Osteocyte (in vitro differentiated cells): Measurements from ENCODE around the gene MYO10. TPM values are rescaled to one million over a fixed set of nuclear protein-coding genes. Genes with fewer than 3 reads are reported as not detected.

Experiments
- DNase-seq: peaks from one replicate; pipeline ENCODE4 v3.0.0; 2021; ENCODE audit warnings: mixed read lengths; ENCODE audit not compliant: unreplicated experiment; ENCODE audit errors: extremely low spot score
- H3K27ac Mint-ChIP-seq: one replicate; pipeline ENCODE4 v1.8.0; 2021; ENCODE audit warnings: mild to moderate bottlenecking, mixed read lengths; ENCODE audit not compliant: unreplicated experiment
- H3K27me3 Mint-ChIP-seq: one replicate; pipeline ENCODE4 v1.8.0; 2021; ENCODE audit warnings: mixed read lengths; ENCODE audit not compliant: unreplicated experiment
- H3K36me3 Mint-ChIP-seq: one replicate; pipeline ENCODE4 v1.8.0; 2021; ENCODE audit warnings: mixed read lengths; ENCODE audit not compliant: unreplicated experiment
- H3K4me1 Mint-ChIP-seq: one replicate; pipeline ENCODE4 v1.8.0; 2021; ENCODE audit warnings: mixed read lengths; ENCODE audit not compliant: unreplicated experiment
- H3K4me3 Mint-ChIP-seq: one replicate; pipeline ENCODE4 v1.8.0; 2021; ENCODE audit warnings: mild to moderate bottlenecking, moderate library complexity, mixed read lengths; ENCODE audit not compliant: unreplicated experiment
- H3K9me3 Mint-ChIP-seq: one replicate; pipeline ENCODE4 v1.8.0; 2021; ENCODE audit warnings: mixed read lengths; ENCODE audit not compliant: unreplicated experiment
- CTCF ChIP-seq: fragments of 200-600 bp; sonication (generic); IDR thresholded peaks from 2 replicates; pipeline ENCODE4 v1.5.0; 2021; ENCODE audit warnings: antibody characterized with exemption, mild to moderate bottlenecking, moderate library complexity
- total RNA-seq: library from RNA; stranded (reverse); gene quantifications from 2 replicates; pipeline ENCODE4 v1.2.1, GENCODE V29; 2021

The MYO10 gene
- total RNA-seq, 1 donor from 2014 or later: 87.8 TPM

GRCh38 chr5:16799796-16800195 is 136.3 kb downstream of the MYO10 start:
- H3K27me3 Mint-ChIP-seq: no peaks in the 10 kb centered on the region
- DNase-seq: no peak
- H3K27ac Mint-ChIP-seq: no peak overlapping the region
- H3K9me3 Mint-ChIP-seq: no peaks in the 10 kb centered on the region
- peaks cover 5% of the 10 kb centered on the region for H3K36me3 Mint-ChIP-seq
- H3K4me1 Mint-ChIP-seq: peaks cover 34% of the 10 kb centered on the region
- TF ChIP-seq CTCF: no peak
- H3K4me3 Mint-ChIP-seq: no peak overlapping the region

GRCh38 chr5:16797951-16798350 is 138.1 kb downstream of the MYO10 start:
- no peaks in the 10 kb centered on the region for H3K9me3 Mint-ChIP-seq
- H3K27me3 Mint-ChIP-seq: no peaks in the 10 kb centered on the region
- peaks cover 7% of the 10 kb centered on the region for H3K36me3 Mint-ChIP-seq
- no peak overlapping the region for H3K27ac Mint-ChIP-seq
- no peak for TF ChIP-seq CTCF
- DNase-seq: no peak
- H3K4me3 Mint-ChIP-seq: no peak overlapping the region
- peaks cover 29% of the 10 kb centered on the region for H3K4me1 Mint-ChIP-seq

GRCh38 chr5:16794269-16794913 is 141.7 kb downstream of the MYO10 start:
- H3K27me3 Mint-ChIP-seq: no peaks in the 10 kb centered on the region
- H3K4me3 Mint-ChIP-seq: no peak overlapping the region
- no peak overlapping the region for H3K27ac Mint-ChIP-seq
- peaks cover 13% of the 10 kb centered on the region for H3K36me3 Mint-ChIP-seq
- no peak for DNase-seq
- peaks cover 37% of the 10 kb centered on the region for H3K4me1 Mint-ChIP-seq
- no peaks in the 10 kb centered on the region for H3K9me3 Mint-ChIP-seq
- TF ChIP-seq CTCF: no peak

DNA sequence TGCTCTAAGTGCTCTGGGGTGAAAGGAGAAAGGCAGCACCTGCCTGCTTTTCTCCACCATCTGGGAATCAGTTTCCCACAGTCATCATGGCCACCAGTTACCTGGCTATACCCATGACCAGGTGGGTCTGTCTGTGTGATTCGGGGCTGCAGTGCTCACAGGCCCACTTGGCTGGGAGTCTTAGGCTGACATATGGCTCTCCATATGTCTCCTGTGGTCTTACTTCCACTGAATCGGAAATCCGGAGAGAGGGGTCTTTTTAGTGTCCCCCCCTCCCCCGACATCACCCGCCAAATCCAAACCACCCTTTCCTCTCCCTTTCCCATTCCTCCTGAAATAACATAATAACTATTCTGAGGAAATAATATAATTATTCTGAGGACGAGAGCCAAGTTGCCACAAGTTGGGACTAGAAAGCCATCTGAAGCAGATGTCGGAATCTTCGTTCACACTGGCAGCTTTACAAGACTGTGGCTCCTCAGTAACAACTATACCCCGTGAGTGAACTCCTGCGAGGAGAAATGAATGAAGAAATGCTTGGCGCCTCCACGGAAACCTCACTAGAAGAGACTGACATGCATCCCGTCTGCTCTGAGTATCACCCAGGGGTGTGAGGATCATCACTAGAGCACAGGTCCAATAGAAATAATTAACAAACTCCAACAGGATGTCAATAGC is 143.4 kb downstream of the MYO10 start:
- no peak for TF ChIP-seq CTCF
- peaks cover 39% of the 10 kb centered on the region for H3K4me1 Mint-ChIP-seq
- H3K9me3 Mint-ChIP-seq: no peaks in the 10 kb centered on the region
- H3K36me3 Mint-ChIP-seq: peaks cover 18% of the 10 kb centered on the region
- H3K4me3 Mint-ChIP-seq: no peak overlapping the region
- H3K27me3 Mint-ChIP-seq: no peaks in the 10 kb centered on the region
- H3K27ac Mint-ChIP-seq: no peak overlapping the region
- no peak for DNase-seq

- peaks cover 19% of the 10 kb centered on the region for H3K36me3 Mint-ChIP-seq
- no peak for DNase-seq
- no peak for TF ChIP-seq CTCF
- peak overlapping the region; percentile 18 for H3K27ac Mint-ChIP-seq
- H3K9me3 Mint-ChIP-seq: no peaks in the 10 kb centered on the region
- no peaks in the 10 kb centered on the region for H3K27me3 Mint-ChIP-seq
- H3K4me3 Mint-ChIP-seq: no peak overlapping the region
- peaks cover 41% of the 10 kb centered on the region for H3K4me1 Mint-ChIP-seq
Observed at GRCh38 chr5:16791904-16792597, 144.0 kb downstream of the MYO10 start.
